HUES64 (cell line): ENCODE data around the gene TMEM252.

Experiments used
- H3K27ac ChIP-seq: 2 replicates; pipeline ENCODE4 v1.7.0; 2013; ENCODE audit warnings: low read depth, low read length, inconsistent platforms
- H3K27me3 ChIP-seq: 2 replicates; pipeline ENCODE4 v1.6.1; 2013; ENCODE audit warnings: mild to moderate bottlenecking, low read length; ENCODE audit not compliant: insufficient read depth
- H3K36me3 ChIP-seq: 2 replicates; pipeline ENCODE4 v1.6.1; 2013; ENCODE audit warnings: mild to moderate bottlenecking, low read length; ENCODE audit not compliant: insufficient read depth
- H3K4me1 ChIP-seq: 2 replicates; pipeline ENCODE4 v1.6.1; 2013; ENCODE audit warnings: mild to moderate bottlenecking, low read length, moderate library complexity; ENCODE audit not compliant: insufficient read depth
- H3K4me3 ChIP-seq: 2 replicates; pipeline ENCODE4 v1.5.1; 2013; ENCODE audit warnings: mild to moderate bottlenecking, low read length, moderate library complexity
- H3K9ac ChIP-seq: 2 replicates; pipeline ENCODE4 v1.6.1; 2013; ENCODE audit warnings: mild to moderate bottlenecking, low read depth, low read length
- H3K9me3 ChIP-seq: 2 replicates; pipeline ENCODE4 v1.6.1; 2013; ENCODE audit warnings: low read depth, low read length; ENCODE audit not compliant: insufficient read depth
- WGBS: fragments of 150-250, 120-280 bp; methylation state at CpG from one replicate; pipeline ENCODE4 v1.1.7; 2013; ENCODE audit warnings: missing lambda C conversion rate; 5-methylcytosine and 5-hydroxymethylcytosine counted together

Gene TMEM252

GRCh38 chr9:68496356-68496755 is 44.3 kb downstream of the TMEM252 start:
- Histone ChIP-seq H3K27me3 (peaks cover 100% of the 10 kb centered on the region), H3K27ac (no peak overlapping the region), H3K4me1 (no peaks in the 10 kb centered on the region), H3K36me3 (no peaks in the 10 kb centered on the region), H3K9me3 (no peaks in the 10 kb centered on the region), H3K9ac (no peak overlapping the region), H3K4me3 (no peak overlapping the region)

DNA sequence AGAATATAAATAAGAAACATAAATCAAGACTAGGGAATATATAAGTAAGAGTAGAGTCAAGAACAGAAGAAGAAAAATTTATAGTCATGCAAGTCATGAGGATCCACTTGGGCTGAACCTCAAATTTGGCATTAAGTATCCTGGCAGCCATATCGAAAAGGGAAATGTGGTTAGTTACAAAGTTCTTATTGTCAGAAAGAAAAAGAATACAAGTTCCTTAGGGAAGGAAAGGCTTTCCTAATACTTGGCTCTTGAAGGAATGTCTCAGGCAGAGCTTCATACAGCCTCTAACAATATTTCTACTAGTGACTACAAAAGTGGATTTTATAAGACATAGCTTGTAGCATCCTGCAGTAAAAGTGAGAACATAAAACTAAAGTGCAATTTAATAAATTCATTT is 45.4 kb downstream of the TMEM252 start:
- peaks cover 100% of the 10 kb centered on the region for H3K27me3 ChIP-seq
- H3K9ac ChIP-seq = no peak overlapping the region
- H3K36me3 ChIP-seq = no peaks in the 10 kb centered on the region
- H3K27ac ChIP-seq = no peak overlapping the region
- no peak overlapping the region for H3K4me3 ChIP-seq
- no peaks in the 10 kb centered on the region for H3K9me3 ChIP-seq
- H3K4me1 ChIP-seq = no peaks in the 10 kb centered on the region
- WGBS = 86% methylated on average over 1 of the region's 1 CpG

DNA sequence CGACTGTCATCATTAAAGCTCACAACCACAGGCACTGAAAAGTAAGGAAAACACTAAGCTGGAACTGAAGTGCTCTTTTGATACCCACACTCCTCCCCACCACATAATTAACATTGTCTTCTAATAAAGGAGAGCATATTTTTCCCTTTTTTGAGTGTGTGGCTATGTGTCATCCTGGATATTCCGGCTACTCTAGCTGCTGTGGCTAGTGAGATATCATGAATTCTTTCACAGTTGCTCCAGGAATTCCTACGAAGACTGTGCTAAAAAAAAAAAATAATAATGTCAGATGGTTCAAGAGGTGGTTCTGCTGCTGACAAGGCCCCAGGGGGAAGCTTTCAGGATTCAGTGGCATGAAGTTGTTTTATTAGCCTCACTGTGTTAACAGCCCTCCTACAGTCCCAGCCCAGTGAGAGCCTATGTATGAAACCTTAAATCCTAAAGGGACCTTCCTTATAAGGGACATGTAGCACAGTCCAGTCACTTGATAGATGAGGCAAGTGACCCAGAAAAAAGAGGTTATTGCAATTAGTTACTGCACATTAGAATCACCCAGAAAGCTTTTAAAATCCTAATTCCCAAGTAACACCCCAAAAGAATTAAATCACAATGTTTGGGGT is 46.6 kb downstream of the TMEM252 start:
- no peaks in the 10 kb centered on the region for H3K36me3 ChIP-seq
- no peak overlapping the region for H3K4me3 ChIP-seq
- H3K27ac ChIP-seq = no peak overlapping the region
- H3K9ac ChIP-seq = no peak overlapping the region
- H3K9me3 ChIP-seq = no peaks in the 10 kb centered on the region
- H3K27me3 ChIP-seq = peaks cover 97% of the 10 kb centered on the region
- no peaks in the 10 kb centered on the region for H3K4me1 ChIP-seq
- 71% methylated on average over 3 of the region's 3 CpGs for WGBS

DNA sequence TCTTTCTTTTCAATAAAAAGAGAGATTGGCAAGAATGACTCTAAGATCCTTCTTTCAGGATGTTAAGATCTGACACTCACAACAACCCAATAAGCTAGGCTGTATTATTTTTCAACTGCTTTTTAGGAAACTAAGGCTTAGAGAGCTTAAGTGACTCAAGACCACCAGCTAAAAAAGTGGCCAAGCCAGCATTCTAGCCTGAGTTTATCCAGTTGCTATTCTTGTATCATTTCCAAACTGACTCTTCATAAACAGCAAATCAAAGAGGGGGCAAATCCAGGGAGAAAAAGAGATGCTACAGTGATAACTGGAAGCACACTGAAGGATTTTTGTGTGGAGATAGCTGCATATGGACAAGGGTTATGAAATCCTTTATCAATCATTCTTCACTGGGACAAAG is 47.1 kb downstream of the TMEM252 start:
- Histone ChIP-seq H3K9me3 (no peaks in the 10 kb centered on the region), H3K9ac (no peak overlapping the region), H3K27ac (no peak overlapping the region), H3K4me3 (no peak overlapping the region), H3K27me3 (peaks cover 97% of the 10 kb centered on the region), H3K4me1 (no peaks in the 10 kb centered on the region), H3K36me3 (no peaks in the 10 kb centered on the region)

DNA sequence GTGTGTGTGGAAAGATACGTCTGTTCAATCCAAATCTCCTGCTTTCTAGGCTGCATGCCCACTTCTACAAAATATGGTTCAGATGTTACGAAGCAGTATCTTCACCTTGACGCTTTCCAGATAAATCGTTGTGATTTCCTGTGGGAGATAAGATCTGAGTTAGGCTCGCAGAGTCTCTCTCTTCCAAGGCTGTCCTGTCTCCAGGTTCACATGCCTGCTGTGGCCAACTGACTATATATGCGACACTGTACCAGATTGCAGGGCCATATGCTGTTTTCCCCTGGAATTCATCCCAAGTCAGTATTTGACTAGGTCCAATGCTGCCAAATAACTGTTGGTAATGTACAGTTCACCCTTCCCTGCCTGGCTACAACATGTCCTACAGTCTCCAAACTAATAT is 47.9 kb downstream of the TMEM252 start:
- no peaks in the 10 kb centered on the region for H3K36me3 ChIP-seq
- WGBS = 87% methylated on average over 6 of the region's 6 CpGs
- peaks cover 95% of the 10 kb centered on the region for H3K27me3 ChIP-seq
- no peak overlapping the region for H3K9ac ChIP-seq
- no peaks in the 10 kb centered on the region for H3K9me3 ChIP-seq
- no peaks in the 10 kb centered on the region for H3K4me1 ChIP-seq
- no peak overlapping the region for H3K4me3 ChIP-seq
- no peak overlapping the region for H3K27ac ChIP-seq

DNA sequence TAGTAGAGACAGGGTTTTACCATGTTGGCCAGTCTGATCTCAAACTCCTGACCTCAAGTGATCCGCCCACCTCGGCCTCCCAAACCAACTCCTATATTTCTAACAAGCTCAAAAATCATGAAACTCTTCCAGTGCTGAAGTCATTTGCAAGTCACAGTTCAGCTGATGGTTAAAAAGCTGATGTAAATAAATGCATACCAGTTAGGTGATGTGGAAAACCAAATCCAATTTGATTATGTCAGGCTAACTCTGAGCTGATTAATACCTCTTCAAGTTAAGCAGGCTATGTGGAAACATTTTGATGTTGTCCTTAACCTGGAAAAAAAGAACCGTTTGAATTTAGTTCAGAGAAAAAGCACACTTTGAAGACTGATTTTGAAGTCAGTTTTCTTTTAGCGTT is 51.0 kb downstream of the TMEM252 start:
- Histone ChIP-seq H3K4me3 (no peak overlapping the region), H3K27me3 (peaks cover 74% of the 10 kb centered on the region), H3K4me1 (no peaks in the 10 kb centered on the region), H3K9ac (no peak overlapping the region), H3K27ac (no peak overlapping the region), H3K36me3 (no peaks in the 10 kb centered on the region), H3K9me3 (peaks cover 11% of the 10 kb centered on the region; the same call in 1 of the 2 replicates)
- WGBS = 83% methylated on average over 4 of the region's 4 CpGs

- no peak overlapping the region for H3K9ac ChIP-seq
- no peak overlapping the region for H3K27ac ChIP-seq
- WGBS = 78% methylated on average over 2 of the region's 2 CpGs
- H3K9me3 ChIP-seq = peaks cover 11% of the 10 kb centered on the region; the same call in 1 of the 2 replicates
- no peaks in the 10 kb centered on the region for H3K36me3 ChIP-seq
- no peaks in the 10 kb centered on the region for H3K4me1 ChIP-seq
- H3K4me3 ChIP-seq = no peak overlapping the region
- H3K27me3 ChIP-seq = peaks cover 71% of the 10 kb centered on the region
Measured at GRCh38 chr9:68488126-68488525, 52.6 kb downstream of the TMEM252 start.
